ENCODE measurements around the gene MAMLD1. TPM values are rescaled to one million over a fixed set of nuclear protein-coding genes. Genes with fewer than 3 reads are reported as not detected.

MAMLD1 gene
- total RNA-seq, 4 donors from 2014 or later = 0.20 to 1.2 (median 0.95) TPM; not detected in 1

- H3K27me3 ChIP-seq = no peaks in the 10 kb centered on the region
- H3K36me3 ChIP-seq = no peaks in the 10 kb centered on the region
- no peak overlapping the region for H3K27ac ChIP-seq
- TF ChIP-seq POLR2A (IDR thresholded peaks at IDR 0.05) (no peak), CTCF (IDR thresholded peaks at IDR 0.05) (no peak), POLR2AphosphoS5 (IDR thresholded peaks at IDR 0.05) (no peak), EP300 (IDR thresholded peaks at IDR 0.05; ENCODE audit: low read depth) (no peak)
- intact Hi-C loops (cut with DNase I; ENCODE audit: low total_unique reads) = loop anchor here (5.0 kb wide), 1 partner anchor 176 kb away; no protein-coding TSS in a partner anchor
- no peak overlapping the region for H3K4me3 ChIP-seq
- H3K4me1 ChIP-seq = peaks cover 0 to 13% (median 6%) of the 10 kb centered on the region in 4 donors
- in situ Hi-C loops (cut with MboI; ENCODE audit: low pct_ligation_motif_present in 1 of 4, low pct_unique_long_range_greater_than_20kb in 1 of 4, low sequenced_read_pairs in 3 of 4) = no loop called here
- DNase-seq = no peak
- H3K9me3 ChIP-seq = no peaks in the 10 kb centered on the region
- 84% methylated on average over 4 of the region's 4 CpGs; no CpG with 5 or more reads in 1 of the 2 donors for WGBS, 2 donors (ENCODE audit: low coverage in 1 of 2)
Observed at GRCh38 chrX:150542846-150543229, 179.7 kb downstream of the MAMLD1 start.

DNA sequence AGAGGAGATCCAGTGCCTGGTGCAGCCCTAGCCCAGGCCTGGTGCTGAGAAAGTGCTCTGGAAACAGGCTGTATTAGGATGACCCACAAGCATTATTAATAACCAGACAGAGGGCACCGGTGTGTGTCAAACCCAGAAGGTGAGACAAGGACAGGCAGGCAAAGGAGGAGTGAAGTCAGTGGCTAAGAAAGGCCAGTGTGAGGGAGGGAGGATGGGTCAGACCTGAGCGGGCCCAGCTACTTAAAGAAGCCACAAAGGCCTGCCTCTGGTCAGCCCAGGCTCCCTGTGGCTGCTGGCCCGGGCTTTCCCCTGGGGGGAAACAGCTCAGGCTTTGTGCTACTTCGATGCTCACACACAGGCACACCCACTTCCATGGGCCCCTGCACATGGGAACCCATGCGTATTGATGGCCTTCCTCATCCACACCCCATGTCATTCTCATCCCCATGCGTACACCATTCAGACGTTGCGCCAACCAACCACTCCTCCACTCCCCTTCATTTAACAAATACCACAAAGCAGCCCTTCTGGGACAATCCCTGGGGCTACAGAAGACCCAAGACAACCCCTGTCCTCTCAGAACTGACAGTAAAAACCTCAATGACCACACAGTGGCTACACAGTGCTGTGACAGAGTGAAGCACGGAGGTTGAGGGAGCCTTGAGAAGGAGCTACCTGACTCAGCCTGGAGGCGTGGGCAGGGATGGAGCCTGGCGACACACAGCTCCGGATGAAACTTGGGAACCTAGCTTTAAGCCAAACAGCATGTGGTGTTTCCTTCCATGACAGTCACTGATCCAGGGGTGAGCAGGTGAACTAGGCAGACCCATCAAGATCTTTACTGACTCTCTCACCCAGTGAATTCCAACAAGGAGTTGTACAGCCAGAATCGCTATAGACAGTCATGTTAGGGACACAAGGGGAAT, 180.4 kb downstream of the MAMLD1 start:
- Histone ChIP-seq H3K4me1 (peaks cover 0 to 18% (median 6%) of the 10 kb centered on the region in 4 donors), H3K9me3 (no peaks in the 10 kb centered on the region), H3K36me3 (no peaks in the 10 kb centered on the region), H3K27me3 (no peaks in the 10 kb centered on the region), H3K4me3 (no peak overlapping the region), H3K27ac (no peak overlapping the region)
- TF ChIP-seq CTCF (IDR thresholded peaks at IDR 0.05) (no peak), POLR2AphosphoS5 (IDR thresholded peaks at IDR 0.05) (no peak), EP300 (IDR thresholded peaks at IDR 0.05; ENCODE audit: low read depth) (no peak), POLR2A (IDR thresholded peaks at IDR 0.05) (no peak)
- 84% methylated on average over 13 of the region's 13 CpGs; no CpG with 5 or more reads in 1 of the 2 donors for WGBS, 2 donors (ENCODE audit: low coverage in 1 of 2)
- intact Hi-C loops (cut with DNase I; ENCODE audit: low total_unique reads) = loop anchor here (5.0 kb wide), 1 partner anchor 176 kb away; no protein-coding TSS in a partner anchor
- DNase-seq = no peak
- in situ Hi-C loops (cut with MboI; ENCODE audit: low pct_ligation_motif_present in 1 of 4, low pct_unique_long_range_greater_than_20kb in 1 of 4, low sequenced_read_pairs in 3 of 4) = no loop called here

- Histone ChIP-seq H3K4me3 (no peak overlapping the region), H3K9me3 (no peaks in the 10 kb centered on the region), H3K27me3 (no peaks in the 10 kb centered on the region), H3K36me3 (no peaks in the 10 kb centered on the region), H3K4me1 (peaks cover 0 to 18% (median 6%) of the 10 kb centered on the region in 4 donors), H3K27ac (no peak overlapping the region)
- no peak for TF ChIP-seq POLR2A (IDR thresholded peaks at IDR 0.05)
- no peak for TF ChIP-seq CTCF (IDR thresholded peaks at IDR 0.05)
- no peak for TF ChIP-seq POLR2AphosphoS5 (IDR thresholded peaks at IDR 0.05)
- no peak for TF ChIP-seq EP300 (IDR thresholded peaks at IDR 0.05; ENCODE audit: low read depth)
- intact Hi-C loops (cut with DNase I; ENCODE audit: low total_unique reads) (loop anchor here (5.0 kb wide), 1 partner anchor 177 kb away; no protein-coding TSS in a partner anchor), in situ Hi-C loops (cut with MboI; ENCODE audit: low pct_ligation_motif_present in 1 of 4, low pct_unique_long_range_greater_than_20kb in 1 of 4, low sequenced_read_pairs in 3 of 4) (no loop called here)
- WGBS, 2 donors (ENCODE audit: low coverage in 1 of 2) = 70% methylated on average over 11 of the region's 11 CpGs; no CpG with 5 or more reads in 1 of the 2 donors
- peak; percentile 24 for DNase-seq
Observed at GRCh38 chrX:150544222-150544787, 181.2 kb downstream of the MAMLD1 start.

Measured in transverse colon (tissue), 4 donors.